GM06990 (cell line): Measurements from ENCODE around the gene SOD3.

ENCODE experiments used
- DNase-seq: peaks from one replicate; pipeline ENCODE4 v3.0.0-alpha.2; 2011; ENCODE audit not compliant: insufficient read length; ENCODE audit errors: extremely low read depth
- H3K27me3 ChIP-seq: replicated peaks from 2 replicates; pipeline ENCODE4 v1.6.0; 2011; ENCODE audit warnings: low read length; ENCODE audit not compliant: control insufficient read depth, insufficient read depth
- H3K36me3 ChIP-seq: 2 replicates; pipeline ENCODE4 v1.5.1; 2011; ENCODE audit warnings: low read length; ENCODE audit not compliant: control insufficient read depth, insufficient read depth
- H3K4me3 ChIP-seq: replicated peaks from 2 replicates; pipeline ENCODE4 v1.5.1; 2011; ENCODE audit warnings: low read depth, mild to moderate bottlenecking, control low read depth, low read length
- TF ChIP-seq, protein P1 (sequence below): IDR thresholded peaks from 2 replicates; pipeline ENCODE4 v1.5.1; 2011; ENCODE audit warnings: low read length, control low read depth, mild to moderate bottlenecking, inconsistent platforms; ENCODE audit not compliant: insufficient read depth, poor library complexity, severe bottlenecking

Gene SOD3

GRCh38 chr4:24805067-24805466, 9.7 kb downstream of the SOD3 start:
- no peak for DNase-seq
- no peak overlapping the region for H3K4me3 ChIP-seq
- no peaks in the 10 kb centered on the region for H3K27me3 ChIP-seq
- TF ChIP-seq, protein P1, sequence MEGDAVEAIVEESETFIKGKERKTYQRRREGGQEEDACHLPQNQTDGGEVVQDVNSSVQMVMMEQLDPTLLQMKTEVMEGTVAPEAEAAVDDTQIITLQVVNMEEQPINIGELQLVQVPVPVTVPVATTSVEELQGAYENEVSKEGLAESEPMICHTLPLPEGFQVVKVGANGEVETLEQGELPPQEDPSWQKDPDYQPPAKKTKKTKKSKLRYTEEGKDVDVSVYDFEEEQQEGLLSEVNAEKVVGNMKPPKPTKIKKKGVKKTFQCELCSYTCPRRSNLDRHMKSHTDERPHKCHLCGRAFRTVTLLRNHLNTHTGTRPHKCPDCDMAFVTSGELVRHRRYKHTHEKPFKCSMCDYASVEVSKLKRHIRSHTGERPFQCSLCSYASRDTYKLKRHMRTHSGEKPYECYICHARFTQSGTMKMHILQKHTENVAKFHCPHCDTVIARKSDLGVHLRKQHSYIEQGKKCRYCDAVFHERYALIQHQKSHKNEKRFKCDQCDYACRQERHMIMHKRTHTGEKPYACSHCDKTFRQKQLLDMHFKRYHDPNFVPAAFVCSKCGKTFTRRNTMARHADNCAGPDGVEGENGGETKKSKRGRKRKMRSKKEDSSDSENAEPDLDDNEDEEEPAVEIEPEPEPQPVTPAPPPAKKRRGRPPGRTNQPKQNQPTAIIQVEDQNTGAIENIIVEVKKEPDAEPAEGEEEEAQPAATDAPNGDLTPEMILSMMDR = no peak
- H3K36me3 ChIP-seq = no peaks in the 10 kb centered on the region

GRCh38 chr4:24805566-24805965, 10.2 kb downstream of the SOD3 start:
- TF ChIP-seq, protein P1 = no peak
- H3K36me3 ChIP-seq = no peaks in the 10 kb centered on the region
- DNase-seq = no peak

GRCh38 chr4:24806206-24806990, 11.0 kb downstream of the SOD3 start:
- TF ChIP-seq, protein P1 = no peak
- H3K36me3 ChIP-seq = no peaks in the 10 kb centered on the region
- no peaks in the 10 kb centered on the region for H3K27me3 ChIP-seq
- no peak for DNase-seq
- H3K4me3 ChIP-seq = no peak overlapping the region

More at GRCh38 chr4:24805566-24805965, 10.2 kb downstream of the SOD3 start:
- Histone ChIP-seq H3K27me3 (no peaks in the 10 kb centered on the region), H3K4me3 (no peak overlapping the region)

GRCh38 chr4:24807611-24808010, 12.2 kb downstream of the SOD3 start:
- TF ChIP-seq, protein P1 = no peak
- H3K4me3 ChIP-seq = no peak overlapping the region
- DNase-seq = no peak

DNA sequence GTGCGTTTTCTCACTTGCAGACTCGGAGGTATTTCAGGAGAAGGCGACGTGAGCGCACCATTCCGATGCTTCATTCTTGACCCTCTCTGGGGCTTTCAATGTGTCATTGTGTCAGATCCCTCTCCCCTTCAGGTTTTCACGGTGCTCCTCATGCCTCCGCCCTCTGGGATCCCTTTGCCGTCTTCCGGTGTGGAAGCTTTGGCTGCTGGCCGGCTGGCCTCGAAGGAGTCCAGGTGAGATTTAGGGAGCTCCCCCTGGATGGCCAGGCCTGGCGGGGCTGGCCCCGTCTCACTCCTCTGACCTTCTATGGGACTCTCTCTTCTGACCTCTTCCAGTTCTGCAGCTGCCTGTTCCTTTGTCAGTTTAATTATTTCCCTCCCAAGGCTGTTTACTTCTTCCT, 12.9 kb downstream of the SOD3 start:
- Histone ChIP-seq H3K36me3 (no peaks in the 10 kb centered on the region), H3K27me3 (no peaks in the 10 kb centered on the region), H3K4me3 (no peak overlapping the region)
- no peak for DNase-seq
- TF ChIP-seq, protein P1 = no peak

More at GRCh38 chr4:24807611-24808010, 12.2 kb downstream of the SOD3 start:
- Histone ChIP-seq H3K36me3 (no peaks in the 10 kb centered on the region), H3K27me3 (no peaks in the 10 kb centered on the region)
